Ovary (tissue), 9 donors: Measurements from ENCODE around the gene KRT76. TPM values are rescaled to one million over a fixed set of nuclear protein-coding genes. Genes with fewer than 3 reads are reported as not detected.
"Not testable (repeated sequence)": the region's sequence is repeated elsewhere in the genome, so short reads cannot be mapped to it uniquely, and the experiment has no call there.

Experiments
- DNase-seq, 5 donors: peaks; one replicate each; pipeline ENCODE4 v3.0.0-alpha.2; 2019 to 2020
- H3K27ac ChIP-seq, 2 donors: fragments of 200-600 bp; one replicate each; pipeline versions ENCODE4 v1.5.1 to v1.8.0; 2019 to 2022
- H3K27me3 ChIP-seq: fragments of 200-600 bp; one replicate; pipeline ENCODE4 v1.8.0; 2022
- H3K36me3 ChIP-seq: fragments of 200-600 bp; sonication (generic); one replicate; pipeline ENCODE4 v1.5.1; 2019
- H3K4me1 ChIP-seq: one replicate; pipeline ENCODE4 v1.8.1; 2013; ENCODE audit warnings: mild to moderate bottlenecking, moderate library complexity; ENCODE audit not compliant: insufficient read depth
- H3K4me3 ChIP-seq: fragments of 200-600 bp; sonication (generic); one replicate; pipeline ENCODE4 v1.5.1; 2017
- H3K9me3 ChIP-seq, 2 donors: fragments of 200-600 bp in 1 of 2; sonication (generic) in 1 of 2; one replicate each; pipeline versions ENCODE4 v1.5.1 to v1.8.1; 2013 to 2019; ENCODE audit warnings: mild to moderate bottlenecking in 1 of 2, moderate library complexity in 1 of 2
- EP300 ChIP-seq: sonication (generic); formaldehyde crosslinking; IDR thresholded peaks from one replicate; pipeline ENCODE4 v1.6.1; 2017; ENCODE audit warnings: antibody characterized with exemption
- POLR2A ChIP-seq: fragments of 450-650 bp; IDR thresholded peaks from one replicate; pipeline ENCODE4 v1.6.1; 2017; ENCODE audit warnings: antibody characterized with exemption, mild to moderate bottlenecking, moderate library complexity
- WGBS, 3 donors: extraction: QIAGEN DNeasy Blood & Tissue Kit in 1 of 3; methylation state at CpG; one replicate each; pipeline versions ENCODE4 v1.1.5 to v1.1.7; 2013 to 2017; 5-methylcytosine and 5-hydroxymethylcytosine counted together
- intact Hi-C, 4 donors: fragments of 100-400 bp; cut with DNase I; formaldehyde crosslinking; loops; one replicate each; pipeline versions ENCODE4 v1.11.0 to v1.15.1; 2022 to 2023
- polyA plus RNA-seq, 2 donors: library from polyadenylated mRNA; stranded (reverse); fragments of 200-250 nt in 1 of 2; fragments of 350-450 nt in 1 of 2; fragmentation: Illumina TruSeq in 1 of 2; extraction: RNeasy Lipid Tissue Mini Kit (QIAGEN cat#74804) in 1 of 2; gene quantifications; one replicate each; pipeline ENCODE4 v1.2.3, GENCODE V29; 2013 to 2014
- total RNA-seq, 7 donors: library from RNA; depleted of rRNA in 2 of 7; stranded (reverse); fragments of >200 nt in 2 of 7; fragmentation: NEBNext Ultra II Directional in 3 of 7; extraction: Animal tissue kit (Norgen Biotek cat#: 25700) in 3 of 7; gene quantifications; one replicate each; pipeline versions ENCODE4 v1.1.0 to v1.2.4, GENCODE V29; 2016 to 2023
- TF ChIP-seq, protein P1 (sequence below), 3 donors: fragments of 450-650 bp in 2 of 3; fragments of 200-600 bp in 1 of 3; IDR thresholded peaks; one replicate each; pipeline versions ENCODE4 v1.5.1 to v1.8.0; 2016 to 2022; ENCODE audit warnings: antibody characterized with exemption in 3 of 3, mild to moderate bottlenecking in 1 of 3
- donor health status: DM: no; HTN: no; CAD: no; lungs with moderate emphysema.
- donor health status: DM: no; HTN: no; CAD: no.
- donor health status: Bipolar disorder and iron deficiency.
- donor health status: DM: yes; HTN: yes; CAD: no.
- donor health status: DM: no; HTN: no; CAD: no.
- donor health status: DM: yes; HTN: yes; CAD: no.

The KRT76 gene
- total and polyA plus RNA-seq, 9 donors, result not detected

DNA sequence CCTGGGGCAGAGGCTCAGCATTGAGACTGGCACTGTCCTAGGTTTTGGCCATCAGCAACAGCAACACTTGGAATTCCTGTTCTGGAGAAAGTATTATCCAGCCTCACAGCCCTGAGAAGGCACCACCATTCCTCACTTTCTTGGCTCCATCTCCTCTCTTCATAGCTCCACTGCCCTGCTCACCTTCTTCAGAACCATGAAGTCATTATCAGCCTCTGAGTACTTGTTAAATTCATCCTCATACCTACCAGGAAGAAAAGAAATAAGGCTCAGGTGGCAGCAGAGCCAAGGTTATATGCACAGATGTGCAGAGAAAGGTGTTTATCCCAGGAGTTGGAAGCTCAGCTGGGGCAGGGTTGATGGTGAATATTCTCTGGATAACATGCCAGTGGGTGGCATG, 25.4 kb downstream of the KRT76 start:
- no peaks in the 10 kb centered on the region for H3K36me3 ChIP-seq
- TF ChIP-seq POLR2A, result no peak
- TF ChIP-seq, protein P1, sequence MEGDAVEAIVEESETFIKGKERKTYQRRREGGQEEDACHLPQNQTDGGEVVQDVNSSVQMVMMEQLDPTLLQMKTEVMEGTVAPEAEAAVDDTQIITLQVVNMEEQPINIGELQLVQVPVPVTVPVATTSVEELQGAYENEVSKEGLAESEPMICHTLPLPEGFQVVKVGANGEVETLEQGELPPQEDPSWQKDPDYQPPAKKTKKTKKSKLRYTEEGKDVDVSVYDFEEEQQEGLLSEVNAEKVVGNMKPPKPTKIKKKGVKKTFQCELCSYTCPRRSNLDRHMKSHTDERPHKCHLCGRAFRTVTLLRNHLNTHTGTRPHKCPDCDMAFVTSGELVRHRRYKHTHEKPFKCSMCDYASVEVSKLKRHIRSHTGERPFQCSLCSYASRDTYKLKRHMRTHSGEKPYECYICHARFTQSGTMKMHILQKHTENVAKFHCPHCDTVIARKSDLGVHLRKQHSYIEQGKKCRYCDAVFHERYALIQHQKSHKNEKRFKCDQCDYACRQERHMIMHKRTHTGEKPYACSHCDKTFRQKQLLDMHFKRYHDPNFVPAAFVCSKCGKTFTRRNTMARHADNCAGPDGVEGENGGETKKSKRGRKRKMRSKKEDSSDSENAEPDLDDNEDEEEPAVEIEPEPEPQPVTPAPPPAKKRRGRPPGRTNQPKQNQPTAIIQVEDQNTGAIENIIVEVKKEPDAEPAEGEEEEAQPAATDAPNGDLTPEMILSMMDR (IDR thresholded peaks at IDR 0.05), result no peak
- no peak for TF ChIP-seq EP300
- H3K9me3 ChIP-seq, result no peaks in the 10 kb centered on the region
- H3K4me1 ChIP-seq, result no peaks in the 10 kb centered on the region
- no peak overlapping the region for H3K4me3 ChIP-seq
- intact Hi-C loops, result no loop called here
- no peak for DNase-seq
- H3K27ac ChIP-seq, result no peak overlapping the region
- H3K27me3 ChIP-seq, result no peaks in the 10 kb centered on the region

DNA sequence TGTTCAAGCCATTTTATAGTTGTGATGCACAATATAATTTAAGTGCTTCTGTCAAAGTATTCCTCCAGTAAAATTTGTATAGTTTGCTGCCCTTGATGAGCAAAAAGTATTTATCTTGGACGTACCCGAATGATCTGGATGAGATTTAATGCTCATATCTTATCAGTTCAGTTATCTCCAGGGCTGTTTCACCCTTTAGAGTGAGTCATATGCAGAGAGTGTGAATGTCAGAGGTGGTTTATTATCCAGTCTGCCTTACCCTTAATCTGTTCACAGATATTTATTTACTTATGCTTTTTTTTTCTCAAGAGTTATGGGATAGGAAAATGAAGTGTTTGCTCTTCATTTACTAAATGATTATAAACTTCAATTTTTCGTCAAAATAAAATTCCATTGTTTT, 26.6 kb downstream of the KRT76 start:
- H3K4me3 ChIP-seq, H3K4me1 ChIP-seq, H3K36me3 ChIP-seq, DNase-seq, H3K27ac ChIP-seq, intact Hi-C loops, H3K9me3 ChIP-seq, H3K27me3 ChIP-seq: not testable (repeated sequence)
- WGBS, 3 donors, result 23 to 30% (median 25%) methylated on average over 3 of the region's 3 CpGs

DNA sequence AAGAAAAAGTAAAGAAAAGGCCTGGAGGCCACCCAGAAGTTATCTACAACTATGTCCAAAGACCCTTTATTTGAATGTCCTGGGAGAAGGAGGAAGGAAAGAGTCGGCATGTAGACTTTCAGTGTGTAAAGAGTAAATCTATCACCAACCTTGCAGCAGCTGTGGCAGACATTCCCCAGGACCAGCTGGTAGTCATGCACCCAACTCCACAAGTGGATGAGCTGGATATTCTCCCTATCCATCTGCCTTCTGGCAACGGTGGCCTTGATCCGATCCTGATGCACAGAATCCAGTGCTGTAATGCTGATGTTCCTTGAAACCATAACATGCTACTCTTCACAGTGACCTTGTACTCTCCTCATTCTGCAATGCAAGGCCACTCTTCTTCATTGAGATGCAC, 27.3 kb downstream of the KRT76 start:
- TF ChIP-seq, protein P1 (IDR thresholded peaks at IDR 0.05), result no peak
- no peak for TF ChIP-seq POLR2A
- TF ChIP-seq EP300, result no peak
- no peaks in the 10 kb centered on the region for H3K36me3 ChIP-seq
- H3K27ac ChIP-seq, result no peak overlapping the region
- DNase-seq, result no peak
- H3K9me3 ChIP-seq, result no peaks in the 10 kb centered on the region
- intact Hi-C loops, result no loop called here
- H3K4me3 ChIP-seq, result no peak overlapping the region
- 60 to 76% (median 61%) methylated on average over 3 of the region's 3 CpGs for WGBS, 3 donors
- no peaks in the 10 kb centered on the region for H3K27me3 ChIP-seq
- no peaks in the 10 kb centered on the region for H3K4me1 ChIP-seq

DNA sequence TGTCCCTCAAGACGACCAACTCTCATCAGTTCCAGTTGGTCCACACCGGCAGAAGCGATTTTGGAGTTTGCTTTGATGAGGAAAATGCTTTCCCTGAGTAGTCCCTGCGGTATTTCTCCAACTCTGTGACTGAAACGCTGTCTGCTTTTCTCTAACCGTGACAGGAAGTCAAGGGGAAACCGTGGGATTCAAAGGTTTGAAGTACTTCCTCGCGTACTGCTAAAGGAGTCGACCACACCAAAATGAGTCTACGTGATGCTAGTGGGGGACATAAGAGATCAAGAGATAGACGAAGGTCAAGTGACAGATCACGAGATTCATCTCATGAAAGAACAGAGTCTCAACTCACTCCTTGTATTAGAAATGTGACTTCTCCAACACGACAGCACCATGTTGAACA, 28.6 kb downstream of the KRT76 start:
- Histone ChIP-seq H3K27ac (no peak overlapping the region), H3K4me1 (no peaks in the 10 kb centered on the region), H3K9me3 (no peaks in the 10 kb centered on the region), H3K4me3 (no peak overlapping the region), H3K27me3 (no peaks in the 10 kb centered on the region), H3K36me3 (no peaks in the 10 kb centered on the region)
- DNase-seq, result no peak
- TF ChIP-seq, protein P1 (IDR thresholded peaks at IDR 0.05), result no peak
- no peak for TF ChIP-seq POLR2A
- no peak for TF ChIP-seq EP300
- 73 to 75% (median 75%) methylated on average over 14 of the region's 14 CpGs for WGBS, 3 donors
- intact Hi-C loops, result no loop called here

DNA sequence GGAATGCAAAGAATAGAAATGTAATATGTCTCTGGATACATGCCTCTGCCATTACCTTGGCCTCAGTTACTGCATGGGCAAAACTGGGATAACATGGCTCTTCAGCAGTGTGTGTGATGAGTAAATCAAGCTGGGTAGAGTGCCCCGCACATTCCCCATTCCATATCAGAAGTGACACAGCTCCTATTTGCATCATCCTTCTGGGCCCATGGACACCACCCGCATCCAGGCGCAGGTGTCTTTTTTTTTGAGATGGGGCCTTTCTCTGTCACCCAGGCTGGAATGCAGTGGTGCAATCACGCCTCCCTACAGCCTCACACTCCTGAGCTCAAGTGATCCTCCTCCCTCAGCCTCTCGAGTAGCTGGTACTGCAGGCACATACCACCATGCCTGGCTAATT, 31.6 kb downstream of the KRT76 start:
- no peak for TF ChIP-seq EP300
- TF ChIP-seq, protein P1 (IDR thresholded peaks at IDR 0.05), result no peak
- no peak for TF ChIP-seq POLR2A
- H3K9me3 ChIP-seq, result no peaks in the 10 kb centered on the region
- DNase-seq, result no peak
- intact Hi-C loops, result no loop called here
- H3K27ac ChIP-seq, result no peak overlapping the region
- no peak overlapping the region for H3K4me3 ChIP-seq
- WGBS, 3 donors, result 70 to 83% (median 73%) methylated on average over 5 of the region's 5 CpGs
- H3K36me3 ChIP-seq, result no peaks in the 10 kb centered on the region
- H3K27me3 ChIP-seq, result no peaks in the 10 kb centered on the region
- H3K4me1 ChIP-seq, result no peaks in the 10 kb centered on the region
